Tibial artery (tissue), 4 donors: ENCODE results near the gene BUD31.

Experiments used
- DNase-seq, 2 donors: peaks; one replicate each; pipeline ENCODE4 v3.0.0-alpha.2; 2019
- H3K27ac ChIP-seq, 2 donors: fragments of 200-600 bp; sonication (generic) in 1 of 2; 1 replicate in 1 of 2; 2 replicates in 1 of 2; pipeline ENCODE4 v1.5.1; 2018 to 2019; ENCODE audit warnings: mild to moderate bottlenecking in 1 of 2
- H3K27me3 ChIP-seq, 2 donors: fragments of 200-600 bp; sonication (generic) in 1 of 2; one replicate each; pipeline versions ENCODE4 v1.5.1 to v1.6.0; 2016 to 2019
- H3K36me3 ChIP-seq, 3 donors: fragments of 200-600 bp; sonication (generic) in 2 of 3; one replicate each; pipeline ENCODE4 v1.5.1; 2016 to 2019; ENCODE audit warnings: mild to moderate bottlenecking in 2 of 3
- H3K4me1 ChIP-seq, 4 donors: fragments of 200-600 bp; sonication (generic) in 2 of 4; 1 replicate in 3 of 4; 2 replicates in 1 of 4; pipeline ENCODE4 v1.5.1; 2016 to 2019
- H3K4me3 ChIP-seq, 2 donors: fragments of 200-600 bp; sonication (generic) in 1 of 2; 1 replicate in 1 of 2; 2 replicates in 1 of 2; pipeline ENCODE4 v1.5.1; 2018 to 2019; ENCODE audit warnings: mild to moderate bottlenecking in 2 of 2
- H3K9me3 ChIP-seq, 3 donors: fragments of 200-600 bp; sonication (generic) in 1 of 3; one replicate each; pipeline ENCODE4 v1.5.1; 2016 to 2019
- intact Hi-C: fragments of 100-400 bp; cut with DNase I; formaldehyde crosslinking; loops from one replicate; pipeline ENCODE4 v1.15.0; 2023; ENCODE audit warnings: low total_unique reads
- TF ChIP-seq, protein P1 (sequence below), 2 experiments: fragments of 200-600 bp in 1 of 2; fragments of 450-650 bp in 1 of 2; IDR thresholded peaks; one replicate each; pipeline ENCODE4 v1.5.1; 2017 to 2019; ENCODE audit warnings: antibody characterized with exemption in 2 of 2, mild to moderate bottlenecking in 1 of 2, moderate library complexity in 1 of 2

The BUD31 gene

DNA sequence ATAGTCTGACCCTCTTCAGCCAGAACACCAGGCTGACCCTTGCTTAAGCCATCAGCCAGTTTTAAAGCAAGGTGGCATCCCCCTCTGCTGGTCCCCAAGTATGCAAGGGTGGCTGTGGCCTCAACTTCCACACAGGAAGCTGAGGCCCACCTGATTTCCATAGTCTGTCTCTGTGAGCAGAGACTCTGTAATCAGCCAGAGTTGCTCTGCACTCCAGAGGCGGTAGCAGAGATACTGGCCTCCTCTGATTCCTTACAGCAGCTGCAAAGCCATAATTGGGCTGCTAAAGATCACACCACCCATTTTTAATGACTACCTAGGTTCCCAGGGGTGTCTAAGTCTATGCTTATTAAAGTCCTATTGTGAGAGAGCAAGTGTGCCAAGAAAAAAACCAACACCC is 2.2 kb upstream of the BUD31 start:
- intact Hi-C loops, result no loop called here
- H3K4me1 ChIP-seq, result peaks cover 0 to 53% (median 45%) of the 10 kb centered on the region in 4 donors

DNA sequence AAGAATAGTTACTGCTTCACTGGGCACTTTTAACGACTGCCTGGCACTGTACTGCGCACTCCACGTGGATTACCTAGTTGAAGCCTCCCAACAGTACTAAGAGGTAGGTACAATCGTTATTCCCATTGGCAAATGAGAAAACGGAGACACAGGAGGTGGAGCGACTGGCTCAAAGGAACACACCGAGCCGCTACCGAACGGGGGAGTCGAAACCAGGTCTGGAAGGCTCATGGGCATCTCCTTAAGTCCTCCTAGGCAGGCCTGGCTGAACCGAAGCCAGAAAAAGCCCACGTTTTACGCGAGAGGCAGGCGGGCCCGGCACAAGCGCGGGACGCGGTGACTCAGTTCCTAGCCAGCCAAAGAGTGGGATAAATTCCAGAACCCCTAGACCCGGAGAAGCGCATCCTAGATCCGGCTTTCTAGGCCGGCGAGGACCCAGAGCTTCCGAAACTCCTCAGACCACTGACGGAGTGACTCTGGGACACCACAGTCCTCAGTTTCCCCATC is 844 bp upstream of the BUD31 start:
- Histone ChIP-seq H3K4me1 (peaks cover 0 to 53% (median 45%) of the 10 kb centered on the region in 4 donors), H3K27me3 (no peaks in the 10 kb centered on the region), H3K27ac (peak overlapping the region; percentile 93 to 97), H3K4me3 (peak overlapping the region; percentile 94 to 98), H3K36me3 (peaks cover 40 to 48% (median 43%) of the 10 kb centered on the region in 3 donors), H3K9me3 (no peaks in the 10 kb centered on the region)
- DNase-seq, result peak; percentile 71 to 89
- TF ChIP-seq, protein P1, sequence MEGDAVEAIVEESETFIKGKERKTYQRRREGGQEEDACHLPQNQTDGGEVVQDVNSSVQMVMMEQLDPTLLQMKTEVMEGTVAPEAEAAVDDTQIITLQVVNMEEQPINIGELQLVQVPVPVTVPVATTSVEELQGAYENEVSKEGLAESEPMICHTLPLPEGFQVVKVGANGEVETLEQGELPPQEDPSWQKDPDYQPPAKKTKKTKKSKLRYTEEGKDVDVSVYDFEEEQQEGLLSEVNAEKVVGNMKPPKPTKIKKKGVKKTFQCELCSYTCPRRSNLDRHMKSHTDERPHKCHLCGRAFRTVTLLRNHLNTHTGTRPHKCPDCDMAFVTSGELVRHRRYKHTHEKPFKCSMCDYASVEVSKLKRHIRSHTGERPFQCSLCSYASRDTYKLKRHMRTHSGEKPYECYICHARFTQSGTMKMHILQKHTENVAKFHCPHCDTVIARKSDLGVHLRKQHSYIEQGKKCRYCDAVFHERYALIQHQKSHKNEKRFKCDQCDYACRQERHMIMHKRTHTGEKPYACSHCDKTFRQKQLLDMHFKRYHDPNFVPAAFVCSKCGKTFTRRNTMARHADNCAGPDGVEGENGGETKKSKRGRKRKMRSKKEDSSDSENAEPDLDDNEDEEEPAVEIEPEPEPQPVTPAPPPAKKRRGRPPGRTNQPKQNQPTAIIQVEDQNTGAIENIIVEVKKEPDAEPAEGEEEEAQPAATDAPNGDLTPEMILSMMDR (IDR thresholded peaks at IDR 0.05), result no peak
- intact Hi-C loops, result no loop called here

More for the DNA sequence above, 2.2 kb upstream of the BUD31 start:
- Histone ChIP-seq H3K36me3 (peaks cover 31 to 48% (median 40%) of the 10 kb centered on the region in 3 donors), H3K4me3 (no peak overlapping the region), H3K27me3 (no peaks in the 10 kb centered on the region), H3K27ac (peak overlapping the region in 1 of 2 donors; percentile 97), H3K9me3 (no peaks in the 10 kb centered on the region)
- no peak for DNase-seq
- TF ChIP-seq, protein P1 (IDR thresholded peaks at IDR 0.05), result no peak

DNA sequence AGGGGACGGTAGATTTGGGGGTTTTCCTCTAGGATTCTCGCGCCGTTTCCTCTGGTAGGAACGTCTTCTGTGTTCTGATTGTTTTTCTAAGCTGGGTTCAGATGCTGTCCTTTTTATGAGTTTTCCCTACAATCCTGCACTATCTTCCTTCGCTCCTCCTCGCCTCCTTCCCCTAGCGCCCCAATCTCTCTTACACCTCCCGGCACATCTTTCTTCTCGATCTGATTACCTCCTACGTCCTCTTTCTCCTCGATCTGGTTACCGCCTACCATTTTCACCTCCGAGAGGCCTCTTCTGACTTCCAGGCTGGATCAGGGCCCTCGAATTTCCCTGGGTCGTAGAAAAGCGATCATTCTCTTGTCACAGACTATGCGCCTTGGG is 413 bp downstream of the BUD31 start:
- Histone ChIP-seq H3K9me3 (no peaks in the 10 kb centered on the region), H3K27ac (peak overlapping the region; percentile 93 to 97), H3K36me3 (peaks cover 34 to 48% (median 44%) of the 10 kb centered on the region in 3 donors), H3K4me3 (peak overlapping the region; percentile 94 to 98), H3K27me3 (no peaks in the 10 kb centered on the region), H3K4me1 (peaks cover 0 to 51% (median 43%) of the 10 kb centered on the region in 4 donors)
- intact Hi-C loops, result no loop called here
- TF ChIP-seq, protein P1 (IDR thresholded peaks at IDR 0.05), result no peak
- DNase-seq, result no peak

DNA sequence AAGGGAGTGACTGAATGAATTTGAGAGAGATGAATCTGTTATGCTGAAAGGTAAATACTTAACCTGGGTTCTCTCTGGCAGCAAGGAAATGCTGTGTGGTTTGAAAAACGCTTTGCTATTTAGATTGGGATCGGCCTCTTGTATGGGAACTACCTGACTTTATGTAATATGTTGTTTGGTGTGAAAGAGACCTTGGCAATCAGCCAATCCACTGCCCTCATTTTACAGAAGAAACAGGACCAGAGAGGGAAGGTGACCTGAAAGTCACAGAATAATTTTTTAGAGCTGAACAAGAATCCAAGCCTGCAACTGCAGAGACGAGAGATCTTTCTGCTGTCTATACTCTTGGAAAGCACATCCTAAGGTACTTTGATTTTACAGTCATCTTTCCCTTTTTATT is 1.0 kb downstream of the BUD31 start:
- TF ChIP-seq, protein P1 (IDR thresholded peaks at IDR 0.05), result no peak
- H3K4me3 ChIP-seq, result peak overlapping the region; percentile 94 to 98
- peaks cover 0 to 45% (median 38%) of the 10 kb centered on the region in 4 donors for H3K4me1 ChIP-seq
- no peaks in the 10 kb centered on the region for H3K27me3 ChIP-seq
- DNase-seq, result no peak
- peak overlapping the region; percentile 93 to 97 for H3K27ac ChIP-seq
- no peaks in the 10 kb centered on the region for H3K9me3 ChIP-seq
- peaks cover 35 to 46% (median 45%) of the 10 kb centered on the region in 3 donors for H3K36me3 ChIP-seq
- intact Hi-C loops, result loop anchor here (10.0 kb wide), 1 partner anchor 375 kb away; no protein-coding TSS in a partner anchor

DNA sequence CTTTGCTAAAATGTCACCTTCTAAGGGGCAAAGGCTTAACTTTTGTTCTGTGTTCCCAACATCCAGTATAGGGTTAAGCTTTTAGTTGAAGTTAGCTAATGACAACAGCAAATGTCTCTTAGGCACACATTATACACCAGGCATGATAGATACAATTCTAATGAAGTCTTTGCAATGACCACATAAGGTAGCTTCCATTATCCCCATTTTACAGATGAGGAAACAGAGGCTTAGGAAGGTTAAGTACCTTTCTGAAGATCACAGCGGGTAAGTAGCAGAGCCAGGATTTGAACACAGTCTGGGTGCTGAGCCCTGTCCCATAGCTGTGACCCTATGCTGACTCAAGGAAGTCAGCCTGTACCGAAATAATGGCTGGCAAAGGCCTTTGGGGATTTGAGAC is 1.9 kb downstream of the BUD31 start:
- no peak overlapping the region for H3K4me3 ChIP-seq
- no peaks in the 10 kb centered on the region for H3K27me3 ChIP-seq
- no peaks in the 10 kb centered on the region for H3K9me3 ChIP-seq
- H3K36me3 ChIP-seq, result peaks cover 38 to 53% (median 52%) of the 10 kb centered on the region in 3 donors
- peaks cover 0 to 42% (median 33%) of the 10 kb centered on the region in 4 donors for H3K4me1 ChIP-seq
- TF ChIP-seq, protein P1 (IDR thresholded peaks at IDR 0.05), result no peak
- no peak overlapping the region for H3K27ac ChIP-seq
- intact Hi-C loops, result loop anchor here (10.0 kb wide), 1 partner anchor 376 kb away; no protein-coding TSS in a partner anchor
- no peak for DNase-seq
